ENCODE measurements around the gene POU2F1.

The POU2F1 gene

DNA sequence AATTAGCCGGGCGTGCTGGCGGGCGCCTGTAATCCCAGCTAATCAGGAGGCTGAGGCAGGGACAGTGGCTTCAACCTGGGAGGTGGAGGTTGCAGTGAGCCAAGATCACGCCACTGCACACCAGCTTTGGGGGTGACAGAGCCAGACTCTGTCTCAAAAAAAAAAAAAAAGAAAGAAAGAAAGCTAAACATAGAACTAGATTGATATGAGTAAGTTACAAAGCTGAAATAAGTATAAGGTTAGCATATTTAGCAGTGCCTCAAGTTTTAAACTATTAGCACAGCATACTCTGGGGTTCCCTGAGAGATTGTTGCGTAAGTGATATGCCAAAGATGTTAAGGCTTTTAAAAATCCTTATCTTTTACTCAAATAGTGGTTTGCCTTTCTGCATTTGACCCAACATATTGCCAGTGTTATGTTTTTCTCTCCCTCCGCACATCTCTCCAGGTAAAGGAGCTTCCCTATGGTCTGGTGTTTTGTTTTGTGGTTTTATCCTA is 171.6 kb downstream of the POU2F1 start:
- Histone ChIP-seq H3K27me3 (replicated peaks; ENCODE audit: control insufficient read depth, insufficient read depth, low read length) (no peaks in the 10 kb centered on the region), H3K4me3 (replicated peaks; ENCODE audit: low read depth, low read length) (no peak overlapping the region), H3K36me3 (ENCODE audit: control insufficient read depth, insufficient read depth, low read length) (peaks cover 4% of the 10 kb centered on the region)
- TF ChIP-seq CTCF (IDR thresholded peaks at IDR 0.05; ENCODE audit: insufficient read depth, low read length, poor library complexity, severe bottlenecking) = no peak
- DNase-seq (ENCODE audit: extremely low read depth, insufficient read length) = no peak

DNA sequence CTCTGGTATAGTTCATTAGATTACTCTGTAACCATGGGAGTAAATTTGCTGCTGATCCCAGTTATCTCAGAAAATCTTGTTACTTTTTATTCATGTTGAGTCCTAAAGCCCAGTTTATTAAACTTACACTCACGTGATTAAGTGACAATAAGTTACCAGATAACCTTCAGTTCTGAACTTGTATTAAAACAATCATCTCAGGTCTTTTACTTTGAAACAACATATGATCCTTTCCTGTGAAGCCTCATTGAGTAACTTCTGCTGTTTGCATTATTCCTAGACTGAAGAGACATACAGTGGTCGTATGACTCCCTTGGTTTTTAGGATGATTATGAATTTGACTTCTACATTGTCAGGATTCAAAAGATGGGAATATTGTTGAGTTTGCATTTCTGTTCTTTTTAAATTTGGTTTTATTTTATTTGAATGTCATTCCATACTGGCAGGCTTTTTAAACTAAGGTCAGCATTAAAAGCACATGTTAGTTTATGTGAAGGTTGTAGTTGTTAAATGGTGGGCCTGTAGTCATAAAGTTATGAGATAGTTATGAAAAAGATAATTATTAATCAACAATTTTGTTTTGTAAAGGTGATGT is 179.8 kb downstream of the POU2F1 start:
- no peak overlapping the region for H3K4me3 ChIP-seq (replicated peaks; ENCODE audit: low read depth, low read length)
- peaks cover 7% of the 10 kb centered on the region for H3K36me3 ChIP-seq (ENCODE audit: control insufficient read depth, insufficient read depth, low read length)
- DNase-seq (ENCODE audit: extremely low read depth, insufficient read length) = no peak
- no peaks in the 10 kb centered on the region for H3K27me3 ChIP-seq (replicated peaks; ENCODE audit: control insufficient read depth, insufficient read depth, low read length)
- no peak for TF ChIP-seq CTCF (IDR thresholded peaks at IDR 0.05; ENCODE audit: insufficient read depth, low read length, poor library complexity, severe bottlenecking)

DNA sequence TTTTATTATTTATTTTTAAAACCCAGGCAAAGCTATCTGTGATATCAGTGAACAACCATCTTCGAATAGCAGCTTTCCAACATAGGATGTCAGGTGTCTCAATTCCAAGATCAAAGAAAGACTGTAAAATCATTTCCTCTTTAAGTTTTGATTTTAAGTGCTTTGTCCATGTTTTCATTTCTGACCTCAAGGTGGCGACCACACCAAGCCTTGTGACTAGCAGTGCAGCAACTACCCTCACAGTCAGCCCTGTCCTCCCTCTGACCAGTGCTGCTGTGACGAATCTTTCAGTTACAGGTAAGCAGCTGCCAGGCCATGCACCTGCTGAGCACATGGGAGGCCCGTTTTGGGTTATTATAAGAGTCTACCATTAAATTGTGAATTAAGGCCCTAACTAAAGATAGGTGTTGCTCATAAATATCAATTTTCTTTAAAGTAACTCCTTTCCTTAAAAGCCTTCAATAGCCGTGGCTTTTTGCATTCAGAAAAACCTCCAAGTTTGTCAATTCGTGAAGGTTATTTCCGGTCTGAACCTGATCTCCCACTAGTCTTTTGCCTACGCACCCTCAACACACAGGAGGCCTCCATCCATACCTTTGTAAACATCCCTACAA is 180.7 kb downstream of the POU2F1 start:
- H3K27me3 ChIP-seq (replicated peaks; ENCODE audit: control insufficient read depth, insufficient read depth, low read length) = no peaks in the 10 kb centered on the region
- DNase-seq (ENCODE audit: extremely low read depth, insufficient read length) = peak; percentile 15
- peak; percentile 57 for TF ChIP-seq CTCF (IDR thresholded peaks at IDR 0.05; ENCODE audit: insufficient read depth, low read length, poor library complexity, severe bottlenecking)
- H3K36me3 ChIP-seq (ENCODE audit: control insufficient read depth, insufficient read depth, low read length) = peaks cover 7% of the 10 kb centered on the region
- H3K4me3 ChIP-seq (replicated peaks; ENCODE audit: low read depth, low read length) = no peak overlapping the region

DNA sequence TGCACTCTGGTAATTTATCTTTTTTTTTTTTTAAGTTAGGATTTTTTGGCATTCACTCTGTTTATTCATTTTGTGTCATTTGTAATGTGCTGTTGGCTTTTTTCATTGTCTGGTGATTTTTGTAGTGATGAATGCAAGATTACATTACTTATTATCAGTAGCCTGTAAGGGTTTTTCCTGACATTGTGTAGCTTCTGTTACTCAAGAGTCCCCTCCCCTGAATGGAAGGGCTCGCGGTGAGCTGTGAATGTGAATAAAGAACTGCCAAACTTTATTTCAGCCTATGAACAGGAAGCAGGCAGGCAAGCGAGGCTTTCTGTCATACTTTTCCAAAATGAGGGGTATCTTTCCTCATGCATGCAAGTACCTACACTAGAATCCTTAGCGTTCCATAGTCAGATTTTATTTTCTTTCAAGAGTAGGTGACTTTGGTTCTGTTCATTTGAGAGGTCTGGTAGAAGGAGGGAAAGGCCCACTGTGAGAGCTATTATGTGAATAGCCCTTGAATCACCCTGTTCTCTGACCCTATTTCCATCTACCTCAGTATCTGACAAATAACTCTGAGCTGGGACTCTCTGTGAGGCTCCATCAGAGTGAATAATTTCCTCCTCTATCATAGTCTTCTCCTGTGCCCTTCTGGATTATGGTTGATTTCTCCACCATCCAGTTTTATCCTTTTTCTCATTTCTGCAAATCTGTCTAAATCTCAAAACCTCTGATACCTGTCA is 183.6 kb downstream of the POU2F1 start:
- no peak for DNase-seq (ENCODE audit: extremely low read depth, insufficient read length)
- no peaks in the 10 kb centered on the region for H3K27me3 ChIP-seq (replicated peaks; ENCODE audit: control insufficient read depth, insufficient read depth, low read length)
- no peak for TF ChIP-seq CTCF (IDR thresholded peaks at IDR 0.05; ENCODE audit: insufficient read depth, low read length, poor library complexity, severe bottlenecking)
- no peak overlapping the region for H3K4me3 ChIP-seq (replicated peaks; ENCODE audit: low read depth, low read length)
- peaks cover 6% of the 10 kb centered on the region for H3K36me3 ChIP-seq (ENCODE audit: control insufficient read depth, insufficient read depth, low read length)

DNA sequence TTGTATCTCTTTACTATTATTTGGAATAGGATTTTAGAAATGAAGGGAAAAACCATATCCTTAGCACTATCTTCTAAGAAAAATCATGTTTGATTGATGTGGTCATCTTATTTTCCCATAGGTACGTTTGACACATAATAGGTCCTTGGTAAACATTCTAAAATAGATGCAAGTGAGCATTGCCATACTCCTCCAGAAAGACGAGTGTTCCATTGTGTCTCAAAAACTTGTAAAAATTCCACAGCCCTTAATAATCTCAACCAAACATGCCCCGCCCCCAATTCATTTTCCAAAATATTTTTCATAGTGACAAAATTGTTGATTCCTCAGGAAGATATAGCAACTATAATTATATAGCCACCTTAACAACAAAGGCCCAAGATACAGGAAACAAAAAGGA is 184.2 kb downstream of the POU2F1 start:
- no peak for TF ChIP-seq CTCF (IDR thresholded peaks at IDR 0.05; ENCODE audit: insufficient read depth, low read length, poor library complexity, severe bottlenecking)
- peaks cover 6% of the 10 kb centered on the region for H3K36me3 ChIP-seq (ENCODE audit: control insufficient read depth, insufficient read depth, low read length)
- no peak overlapping the region for H3K4me3 ChIP-seq (replicated peaks; ENCODE audit: low read depth, low read length)
- no peaks in the 10 kb centered on the region for H3K27me3 ChIP-seq (replicated peaks; ENCODE audit: control insufficient read depth, insufficient read depth, low read length)
- no peak for DNase-seq (ENCODE audit: extremely low read depth, insufficient read length)
